Measurements from ENCODE around the gene BLMH. TPM values are rescaled to one million over a fixed set of nuclear protein-coding genes. Genes with fewer than 3 reads are reported as not detected.

The BLMH gene
- total RNA-seq, 1 donor from 2014 or later: 14.9 TPM

GRCh38 chr17:30220414-30220813, 71.3 kb downstream of the BLMH start:
- no peaks in the 10 kb centered on the region for H3K4me1 ChIP-seq
- peaks cover 6% of the 10 kb centered on the region for H3K27me3 ChIP-seq (ENCODE audit: low read depth)
- H3K9me3 ChIP-seq (replicated peaks): no peaks in the 10 kb centered on the region
- H3K4me3 ChIP-seq: no peak overlapping the region
- no peak overlapping the region for H3K27ac ChIP-seq (replicated peaks)
- DNase-seq: no peak
- no peaks in the 10 kb centered on the region for H3K36me3 ChIP-seq
- TF ChIP-seq, protein P1, sequence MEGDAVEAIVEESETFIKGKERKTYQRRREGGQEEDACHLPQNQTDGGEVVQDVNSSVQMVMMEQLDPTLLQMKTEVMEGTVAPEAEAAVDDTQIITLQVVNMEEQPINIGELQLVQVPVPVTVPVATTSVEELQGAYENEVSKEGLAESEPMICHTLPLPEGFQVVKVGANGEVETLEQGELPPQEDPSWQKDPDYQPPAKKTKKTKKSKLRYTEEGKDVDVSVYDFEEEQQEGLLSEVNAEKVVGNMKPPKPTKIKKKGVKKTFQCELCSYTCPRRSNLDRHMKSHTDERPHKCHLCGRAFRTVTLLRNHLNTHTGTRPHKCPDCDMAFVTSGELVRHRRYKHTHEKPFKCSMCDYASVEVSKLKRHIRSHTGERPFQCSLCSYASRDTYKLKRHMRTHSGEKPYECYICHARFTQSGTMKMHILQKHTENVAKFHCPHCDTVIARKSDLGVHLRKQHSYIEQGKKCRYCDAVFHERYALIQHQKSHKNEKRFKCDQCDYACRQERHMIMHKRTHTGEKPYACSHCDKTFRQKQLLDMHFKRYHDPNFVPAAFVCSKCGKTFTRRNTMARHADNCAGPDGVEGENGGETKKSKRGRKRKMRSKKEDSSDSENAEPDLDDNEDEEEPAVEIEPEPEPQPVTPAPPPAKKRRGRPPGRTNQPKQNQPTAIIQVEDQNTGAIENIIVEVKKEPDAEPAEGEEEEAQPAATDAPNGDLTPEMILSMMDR (IDR thresholded peaks at IDR 0.05; ENCODE audit: borderline replicate concordance): no peak
- intact Hi-C loops (cut with micrococcal nuclease): no loop called here

DNA sequence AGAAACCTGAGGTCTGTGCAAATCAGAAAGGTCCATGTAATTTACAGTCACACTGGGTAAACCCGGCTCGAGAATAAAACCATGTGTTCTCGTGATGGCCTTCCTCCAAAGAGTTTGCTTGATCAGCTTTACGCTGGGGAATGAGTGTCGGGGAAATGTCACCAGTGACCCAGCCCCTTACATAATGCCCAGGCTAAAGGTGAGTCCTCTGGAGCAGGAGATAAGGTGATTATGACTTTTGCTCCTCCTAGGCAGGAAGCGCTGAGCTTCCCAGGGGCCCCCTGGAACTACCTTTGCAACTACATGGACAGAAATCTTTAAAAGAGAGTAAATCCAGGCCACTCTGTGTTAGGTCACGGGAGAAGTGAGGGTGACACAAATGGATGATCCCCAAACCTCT, 71.9 kb downstream of the BLMH start:
- DNase-seq: no peak
- no peaks in the 10 kb centered on the region for H3K36me3 ChIP-seq

GRCh38 chr17:30219315-30219714, 72.4 kb downstream of the BLMH start:
- Histone ChIP-seq H3K36me3 (no peaks in the 10 kb centered on the region), H3K27me3 (ENCODE audit: low read depth) (peaks cover 6% of the 10 kb centered on the region), H3K9me3 (replicated peaks) (no peaks in the 10 kb centered on the region), H3K4me1 (no peaks in the 10 kb centered on the region), H3K27ac (replicated peaks) (no peak overlapping the region), H3K4me3 (no peak overlapping the region)
- no peak for DNase-seq
- TF ChIP-seq, protein P1 (IDR thresholded peaks at IDR 0.05; ENCODE audit: borderline replicate concordance): no peak
- intact Hi-C loops (cut with micrococcal nuclease): no loop called here

More for the DNA sequence above, 71.9 kb downstream of the BLMH start:
- intact Hi-C loops (cut with micrococcal nuclease): no loop called here
- TF ChIP-seq, protein P1 (IDR thresholded peaks at IDR 0.05; ENCODE audit: borderline replicate concordance): no peak
- no peak overlapping the region for H3K27ac ChIP-seq (replicated peaks)
- H3K27me3 ChIP-seq (ENCODE audit: low read depth): peaks cover 6% of the 10 kb centered on the region
- no peak overlapping the region for H3K4me3 ChIP-seq
- no peaks in the 10 kb centered on the region for H3K9me3 ChIP-seq (replicated peaks)
- no peaks in the 10 kb centered on the region for H3K4me1 ChIP-seq

- Histone ChIP-seq H3K4me3 (no peak overlapping the region), H3K27me3 (ENCODE audit: low read depth) (peaks cover 6% of the 10 kb centered on the region), H3K36me3 (no peaks in the 10 kb centered on the region), H3K9me3 (replicated peaks) (no peaks in the 10 kb centered on the region), H3K4me1 (no peaks in the 10 kb centered on the region), H3K27ac (replicated peaks) (no peak overlapping the region)
- intact Hi-C loops (cut with micrococcal nuclease): no loop called here
- no peak for DNase-seq
- TF ChIP-seq, protein P1 (IDR thresholded peaks at IDR 0.05; ENCODE audit: borderline replicate concordance): no peak
Observed at GRCh38 chr17:30218799-30219198, 72.9 kb downstream of the BLMH start.

GRCh38 chr17:30217746-30218245, 73.9 kb downstream of the BLMH start:
- intact Hi-C loops (cut with micrococcal nuclease): no loop called here
- no peak for DNase-seq
- no peak overlapping the region for H3K4me3 ChIP-seq
- H3K4me1 ChIP-seq: no peaks in the 10 kb centered on the region
- TF ChIP-seq, protein P1 (IDR thresholded peaks at IDR 0.05; ENCODE audit: borderline replicate concordance): no peak
- H3K27me3 ChIP-seq (ENCODE audit: low read depth): peaks cover 6% of the 10 kb centered on the region
- H3K9me3 ChIP-seq (replicated peaks): no peaks in the 10 kb centered on the region
- H3K27ac ChIP-seq (replicated peaks): no peak overlapping the region
- no peaks in the 10 kb centered on the region for H3K36me3 ChIP-seq

All from left ventricle myocardium inferior (tissue), 1 donor.